ENCODE measurements around the gene TRAF4.
"Not testable (repeated sequence)": the region's sequence is repeated elsewhere in the genome, so short reads cannot be mapped to it uniquely, and the experiment has no call there.

The TRAF4 gene

GRCh38 chr17:28712705-28713415 lies 31.0 kb upstream of the TRAF4 start:
- no peak for DNase-seq

DNA sequence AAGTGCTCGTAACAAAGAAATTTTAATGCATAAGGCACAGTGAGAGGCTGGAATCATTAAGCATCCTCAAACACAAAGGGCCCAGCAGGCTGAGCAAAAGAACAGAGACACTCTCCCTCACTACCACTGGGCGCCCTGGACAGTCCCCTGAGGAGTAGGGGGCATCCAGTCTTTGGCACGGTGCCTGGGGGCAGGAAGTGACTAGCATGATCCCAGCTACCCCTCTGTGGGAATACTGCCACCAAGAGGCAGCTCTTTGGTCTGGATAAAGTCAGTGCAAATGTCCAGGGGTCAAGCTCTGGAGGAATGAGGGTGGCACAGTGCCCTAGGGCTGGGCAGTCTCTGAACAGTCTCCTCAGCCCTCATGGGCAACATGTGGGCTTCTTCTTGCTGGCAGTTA lies 29.5 kb upstream of the TRAF4 start:
- DNase-seq = no peak

- DNase-seq = no peak
Observed at GRCh38 chr17:28715217-28715616, 28.6 kb upstream of the TRAF4 start.

- DNase-seq = peak in 1 of 56 donors; percentile 24
Observed at GRCh38 chr17:28716740-28717577, 26.9 kb upstream of the TRAF4 start.

DNA sequence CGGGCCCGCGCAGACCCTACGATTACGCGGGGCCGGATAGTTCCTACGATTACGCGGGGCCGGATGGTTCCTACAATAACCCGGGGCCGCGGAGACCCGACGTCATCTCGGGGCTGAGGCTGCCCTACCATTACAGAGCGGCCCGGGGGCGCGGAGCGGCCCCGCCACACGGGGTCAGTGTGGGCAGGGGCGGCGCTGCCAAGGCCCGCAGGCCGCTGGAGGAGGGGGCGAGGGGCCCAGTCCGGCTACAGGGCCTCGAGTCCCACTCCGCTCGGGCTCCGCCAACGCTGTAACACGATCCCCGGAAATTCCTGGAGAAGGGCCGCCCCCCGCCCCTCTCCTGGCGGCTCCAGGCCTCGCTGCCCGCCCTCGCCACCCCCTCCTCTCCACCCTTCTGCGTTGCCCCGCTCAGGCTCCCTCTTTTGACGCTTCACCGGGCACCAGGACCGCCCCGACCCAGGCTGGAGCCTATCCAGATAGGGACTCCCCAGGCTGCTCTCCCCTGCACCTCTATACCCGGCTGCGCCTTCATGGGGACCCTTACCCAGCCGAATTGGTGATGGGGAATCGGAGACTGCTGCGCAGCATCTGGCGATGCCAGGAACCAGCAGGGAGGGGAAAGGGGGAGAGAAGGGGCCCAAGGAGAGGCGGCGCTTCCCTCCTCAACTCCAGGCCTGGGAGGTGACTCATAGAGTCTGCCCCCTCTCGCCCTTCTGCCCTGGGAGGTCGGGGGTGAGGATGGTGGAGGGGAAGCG lies 26.1 kb upstream of the TRAF4 start, which contains the start of gene RAB34:
Gene RAB34 (minus strand): TSS at position 291 of the 755 bp plus-strand sequence. CDS start 602 bp downstream, outside the sequence.
- DNase-seq = peak in 34 of 56 donors; percentile 5 to 64 (median 38)

GRCh38 chr17:28718333-28719020 lies 25.3 kb upstream of the TRAF4 start:
- no peak for DNase-seq

GRCh38 chr17:28719021-28719433 lies 24.8 kb upstream of the TRAF4 start:
- DNase-seq = no peak

- DNase-seq = no peak
Observed at GRCh38 chr17:28720247-28720996, 23.4 kb upstream of the TRAF4 start.

DNA sequence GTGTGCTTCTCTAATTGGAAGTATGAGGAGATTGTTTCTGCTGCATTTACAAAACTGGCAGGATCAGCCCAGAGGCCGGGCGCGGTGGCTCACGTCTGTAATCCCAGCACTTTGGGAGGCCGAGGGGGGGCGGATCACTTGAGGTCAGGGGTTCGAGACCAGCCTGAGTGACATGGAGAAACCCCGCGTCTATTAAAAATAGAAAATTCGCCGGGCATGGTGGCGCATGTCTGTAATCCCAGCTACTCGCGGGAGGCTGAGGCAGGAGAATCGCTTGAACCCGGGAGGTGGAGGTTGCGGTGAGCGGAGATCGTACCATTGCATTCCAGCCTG lies 22.8 kb upstream of the TRAF4 start:
- not testable (repeated sequence) for DNase-seq

DNA sequence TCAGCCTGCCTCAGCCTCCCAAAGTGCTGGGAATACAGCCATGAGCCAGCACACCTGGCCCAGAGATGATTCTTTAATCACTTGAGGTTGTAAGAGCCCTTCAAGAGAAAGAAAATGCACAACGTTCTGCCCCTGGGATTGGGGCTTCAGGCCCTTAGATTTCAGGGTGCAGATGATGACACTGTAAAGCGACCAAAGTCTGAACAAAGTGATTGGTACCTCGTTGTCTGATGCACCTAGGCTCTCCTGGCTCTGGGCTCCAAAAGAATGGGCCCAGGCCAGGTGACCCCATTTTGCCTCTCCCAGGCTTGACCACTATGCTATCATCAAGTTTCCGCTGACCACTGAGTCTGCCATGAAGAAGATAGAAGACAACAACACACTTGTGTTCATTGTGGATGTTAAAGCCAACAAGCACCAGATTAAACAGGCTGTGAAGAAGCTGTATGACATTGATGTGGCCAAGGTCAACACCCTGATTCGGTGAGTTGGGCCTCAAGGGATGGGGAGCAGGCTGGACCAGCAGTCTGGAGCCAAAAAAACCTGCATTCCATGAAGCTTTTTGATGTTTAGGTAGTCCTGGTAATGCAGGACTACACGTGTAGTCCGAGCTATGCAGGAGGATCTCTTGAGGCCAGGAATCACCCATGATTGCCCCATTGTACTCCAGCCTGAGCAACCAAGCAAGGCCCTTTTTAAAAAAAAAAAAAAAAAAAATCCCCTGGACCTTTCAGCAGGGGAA lies 21.2 kb upstream of the TRAF4 start:
- DNase-seq = no peak

GRCh38 chr17:28723159-28723835 lies 20.5 kb upstream of the TRAF4 start:
- no peak for DNase-seq

- not testable (repeated sequence) for DNase-seq
Observed at GRCh38 chr17:28723836-28724499, 19.8 kb upstream of the TRAF4 start.

DNA sequence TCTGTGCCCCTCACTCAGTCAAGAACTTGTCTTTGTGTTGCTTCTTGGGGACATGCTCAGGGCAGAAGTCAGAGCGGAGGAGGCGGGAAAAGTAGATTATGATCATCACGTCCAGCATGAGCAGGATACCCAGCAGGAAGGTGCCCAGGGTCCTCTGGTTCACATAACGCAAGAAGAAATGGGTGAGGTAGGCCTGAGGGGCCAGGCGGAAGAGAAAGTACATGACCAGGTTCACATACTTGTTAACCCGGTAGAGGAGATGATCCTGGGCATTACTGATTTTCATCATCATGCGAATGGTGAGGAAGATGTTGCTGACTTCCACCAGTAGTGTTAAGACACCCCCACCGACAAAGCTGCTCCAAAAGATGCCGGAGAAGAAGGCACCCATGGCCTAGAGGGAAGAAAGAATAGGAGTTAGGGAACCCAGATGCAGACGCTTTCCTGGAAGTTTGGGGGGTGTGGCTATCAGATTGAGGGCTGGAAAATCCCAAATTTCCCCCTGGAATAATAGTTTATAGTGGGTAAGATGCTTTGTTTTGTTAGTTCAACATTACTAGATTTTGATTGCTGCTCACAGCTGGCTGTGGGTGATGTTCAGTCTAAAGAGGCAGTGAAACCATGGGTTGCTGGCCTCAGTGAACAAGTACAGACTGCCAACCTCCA lies 19.2 kb upstream of the TRAF4 start:
- no peak for DNase-seq

DNA sequence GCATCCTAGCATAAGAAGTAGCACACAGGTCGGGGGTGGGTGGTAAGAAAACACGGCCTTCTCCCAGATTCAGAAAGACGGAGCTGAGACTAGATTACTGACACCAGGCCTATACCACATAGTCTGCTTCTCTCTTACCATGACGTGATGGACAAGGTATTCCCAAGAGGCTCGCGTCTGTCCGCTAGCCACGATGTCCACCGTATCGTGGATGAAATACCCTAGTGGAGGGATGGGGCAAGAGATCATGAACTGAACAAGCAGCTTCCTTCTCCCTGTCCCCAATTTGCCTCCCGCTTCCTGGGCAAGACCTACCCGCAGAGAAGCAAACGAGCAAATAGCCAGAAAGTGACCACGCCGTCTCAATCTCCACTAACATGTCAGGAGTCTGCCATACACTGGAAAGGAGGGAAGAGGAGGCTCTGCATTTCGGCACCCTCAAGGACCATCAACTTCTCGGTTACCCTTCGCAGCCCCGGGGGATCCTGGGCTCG lies 18.6 kb upstream of the TRAF4 start:
- peak in 1 of 56 donors; percentile 41 for DNase-seq

DNA sequence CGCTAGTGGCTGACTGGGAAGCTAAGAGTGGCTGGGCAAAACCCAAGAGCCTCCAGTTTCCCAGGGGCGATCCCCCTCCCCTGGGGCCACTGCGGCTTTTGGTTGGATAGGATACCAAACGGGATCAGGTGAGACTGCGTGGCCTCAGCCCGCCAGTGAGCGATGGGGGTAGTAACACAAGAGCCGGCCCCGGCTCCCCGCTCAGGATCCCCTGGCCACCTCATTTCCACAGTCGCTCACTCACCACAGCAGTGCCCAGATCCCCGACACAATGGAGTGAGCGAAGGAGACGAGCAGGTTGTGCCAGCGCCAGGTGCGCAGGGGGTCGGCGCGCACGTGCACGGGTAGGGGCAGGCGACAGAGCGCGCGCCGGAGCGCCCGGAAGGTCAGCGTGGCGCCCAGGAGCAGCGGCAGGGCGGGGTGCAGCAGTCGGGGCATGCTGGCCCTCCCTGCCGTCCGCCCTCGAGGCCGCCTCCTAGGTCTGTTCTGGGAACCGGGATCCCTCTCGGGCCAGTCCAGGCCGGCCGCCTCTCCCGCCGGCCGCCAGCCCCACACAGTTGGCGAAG lies 18.1 kb upstream of the TRAF4 start:
- peak in 5 of 56 donors; percentile 26 to 58 (median 43) for DNase-seq

GRCh38 chr17:28726226-28726626 lies 17.6 kb upstream of the TRAF4 start, which contains the start of gene TLCD1:
Gene TLCD1 (minus strand): TSS chr17:28726233. CDS start chr17:28726097, 136 bp downstream.
- DNase-seq = peak in 39 of 56 donors; percentile 32 to 81 (median 68)
